ENCODE data around the gene BCL2L2.

Gene BCL2L2

GRCh38 chr14:23357261-23357660 is 50.6 kb downstream of the BCL2L2 start:
- DNase-seq: no peak

- no peak for DNase-seq
These were observed 51.4 kb downstream of the BCL2L2 start for GRCh38 chr14:23358042-23358441.

- no peak for DNase-seq
These were observed 52.0 kb downstream of the BCL2L2 start for GRCh38 chr14:23358553-23359166.

GRCh38 chr14:23359167-23359626 is 52.6 kb downstream of the BCL2L2 start:
- DNase-seq: no peak

GRCh38 chr14:23359722-23360447 is 53.3 kb downstream of the BCL2L2 start:
- DNase-seq: no peak

- DNase-seq: peak; percentile 69 to 70
These were observed 53.9 kb downstream of the BCL2L2 start for GRCh38 chr14:23360496-23360895.

GRCh38 chr14:23361320-23361719 is 54.7 kb downstream of the BCL2L2 start:
- DNase-seq: peak; percentile 23 to 42
